SK-N-SH (cell line): Measurements from ENCODE around the gene ITK. TPM values are rescaled to one million over a fixed set of nuclear protein-coding genes. Genes with fewer than 3 reads are reported as not detected.

Experiments used
- CTCF ChIA-PET: fragments of 300-600, 350-600 bp; formaldehyde crosslinking; extraction: SDS; loops from one replicate; lab custom pipeline; 2021; lab: Yijun Ruan, JAX
- POLR2A ChIA-PET: fragments of 350-600 bp; sonication (Branson Sonifier 250); formaldehyde crosslinking; extraction: SDS; loops from one replicate; lab custom pipeline; 2020; ENCODE audit warnings: antibody characterized with exemption, inconsistent platforms; lab: Yijun Ruan, JAX
- DNase-seq: peaks from one replicate; pipeline ENCODE4 v3.0.0; 2012
- H2AFZ ChIP-seq: fragments of 200-600 bp; sonication (generic); 2 replicates; pipeline ENCODE4 v1.8.1; 2016; ENCODE audit warnings: antibody characterized with exemption, mild to moderate bottlenecking, low read depth
- H3F3A ChIP-seq: fragments of 200-600 bp; sonication (generic); replicated peaks from 2 replicates; pipeline ENCODE3; 2016; ENCODE audit warnings: antibody characterized with exemption, mild to moderate bottlenecking; ENCODE audit not compliant: insufficient read depth
- H3K27ac ChIP-seq, 2 experiments: fragments of 200-500 bp in 1 of 2; fragments of 200-600 bp in 1 of 2; sonication (Bioruptor generic) in 1 of 2; sonication (generic), shearing (Covaris generic) in 1 of 2; 2 replicates each; pipeline versions ENCODE4 v1.5.1 to v1.6.1; 2014 to 2016; ENCODE audit warnings: low read depth in 2 of 2, inconsistent platforms in 1 of 2, low read length in 1 of 2, mild to moderate bottlenecking in 1 of 2, mixed read lengths in 1 of 2
- H3K27me3 ChIP-seq: fragments of 200-600 bp; sonication (generic), shearing (Covaris generic); 2 replicates; pipeline ENCODE4 v1.6.1; 2016; ENCODE audit warnings: mixed run types; ENCODE audit not compliant: insufficient read depth
- H3K36me3 ChIP-seq, 2 experiments: fragments of 200-500 bp in 1 of 2; fragments of 200-600 bp in 1 of 2; sonication (Bioruptor generic) in 1 of 2; sonication (generic) in 1 of 2; replicated peaks in 1 of 2; 2 replicates each; pipeline versions ENCODE3 to v1.5.1; 2014 to 2016; ENCODE audit warnings: low read length in 1 of 2, mild to moderate bottlenecking in 1 of 2; ENCODE audit not compliant: insufficient read depth in 2 of 2, control insufficient read depth in 1 of 2
- H3K4me1 ChIP-seq, 2 experiments: fragments of 200-500 bp in 1 of 2; fragments of 200-600 bp in 1 of 2; sonication (Bioruptor generic) in 1 of 2; sonication (generic), shearing (Covaris generic) in 1 of 2; 2 replicates each; pipeline versions ENCODE4 v1.5.1 to v1.6.1; 2014 to 2016; ENCODE audit warnings: low read depth in 1 of 2, low read length in 1 of 2, mixed run types in 1 of 2; ENCODE audit not compliant: insufficient read depth in 2 of 2, control insufficient read depth in 1 of 2
- H3K4me2 ChIP-seq: fragments of 200-600 bp; sonication (generic), shearing (Covaris generic); 2 replicates; pipeline ENCODE4 v1.6.1; 2017; ENCODE audit warnings: mixed run types
- H3K4me3 ChIP-seq, 2 experiments: fragments of 200-500 bp in 1 of 2; fragments of 200-600 bp in 1 of 2; sonication (Bioruptor generic) in 1 of 2; sonication (generic), shearing (Covaris generic) in 1 of 2; 2 replicates each; pipeline versions ENCODE4 v1.5.1 to v1.8.1; 2014 to 2016; ENCODE audit warnings: low read depth in 2 of 2, inconsistent platforms in 1 of 2, low read length in 1 of 2, mild to moderate bottlenecking in 1 of 2, mixed read lengths in 1 of 2, moderate library complexity in 1 of 2
- H3K79me2 ChIP-seq: fragments of 200-600 bp; sonication (generic); 2 replicates; pipeline ENCODE4 v1.8.1; 2017; ENCODE audit warnings: mild to moderate bottlenecking; ENCODE audit not compliant: insufficient read depth
- H3K9ac ChIP-seq: fragments of 200-600 bp; sonication (generic); 2 replicates; pipeline ENCODE4 v1.6.1; 2017; ENCODE audit warnings: mixed run types
- H3K9me2 ChIP-seq: fragments of 200-600 bp; sonication (generic); 2 replicates; pipeline ENCODE4 v1.6.1; 2017; ENCODE audit warnings: mixed run types
- H3K9me3 ChIP-seq: fragments of 200-600 bp; sonication (generic); 2 replicates; pipeline ENCODE4 v1.6.1; 2017; ENCODE audit warnings: mixed run types, mild to moderate bottlenecking, moderate library complexity
- H4K20me1 ChIP-seq: fragments of 200-600 bp; sonication (generic); 2 replicates; pipeline ENCODE4 v1.6.1; 2017; ENCODE audit warnings: mild to moderate bottlenecking, mixed run types; ENCODE audit not compliant: insufficient read depth
- CHD2 ChIP-seq: fragments of 150-350 bp; IDR thresholded peaks from 2 replicates; pipeline ENCODE4 v1.6.1; 2018; ENCODE audit warnings: low read length; ENCODE audit not compliant: partially characterized antibody
- EP300 ChIP-seq, 2 experiments: IDR thresholded peaks; 2 replicates each; pipeline versions ENCODE4 v1.4.0 to v1.6.1; 2012; ENCODE audit warnings: borderline replicate concordance in 1 of 2, low read depth in 1 of 2, low read length in 1 of 2
- EZH2phosphoT487 ChIP-seq: fragments of 200-600 bp; sonication (generic); IDR thresholded peaks from 2 replicates; pipeline ENCODE4 v1.6.1; 2017; ENCODE audit warnings: low read depth, mixed run types, mild to moderate bottlenecking, antibody characterized with exemption, moderate library complexity, borderline replicate concordance
- FOSL2 ChIP-seq: IDR thresholded peaks from 2 replicates; pipeline ENCODE4 v1.4.0; 2012; ENCODE audit warnings: low read depth, mild to moderate bottlenecking, moderate library complexity, borderline replicate concordance
- GABPA ChIP-seq: IDR thresholded peaks from 2 replicates; pipeline ENCODE4 v1.4.0; 2012; ENCODE audit warnings: low read depth, mild to moderate bottlenecking
- IRF3 ChIP-seq: fragments of 150-350 bp; IDR thresholded peaks from 2 replicates; pipeline ENCODE4 v1.6.1; 2016; ENCODE audit warnings: mild to moderate bottlenecking, low read depth, low read length
- JUND ChIP-seq: IDR thresholded peaks from 2 replicates; pipeline ENCODE4 v1.4.0; 2012
- MAX ChIP-seq: IDR thresholded peaks from 2 replicates; pipeline ENCODE4 v1.4.0; 2012; ENCODE audit warnings: low read depth
- MEF2A ChIP-seq: IDR thresholded peaks from 2 replicates; pipeline ENCODE4 v1.4.0; 2012; ENCODE audit warnings: low read depth, borderline replicate concordance
- RAD21 ChIP-seq: IDR thresholded peaks from 2 replicates; pipeline ENCODE4 v1.6.1; 2012; ENCODE audit warnings: mild to moderate bottlenecking, low read length
- RFX5 ChIP-seq: IDR thresholded peaks from 2 replicates; pipeline ENCODE4 v1.6.1; 2012; ENCODE audit warnings: mild to moderate bottlenecking, improper control_type of control experiment, low read length
- TCF12 ChIP-seq: IDR thresholded peaks from 2 replicates; pipeline ENCODE4 v1.4.0; 2012
- TEAD4 ChIP-seq: IDR thresholded peaks from 2 replicates; pipeline ENCODE4 v1.4.0; 2012; ENCODE audit warnings: mild to moderate bottlenecking, borderline replicate concordance; ENCODE audit not compliant: insufficient read depth
- YY1 ChIP-seq: IDR thresholded peaks from 2 replicates; pipeline ENCODE4 v1.4.0; 2012; ENCODE audit warnings: low read depth, mild to moderate bottlenecking
- WGBS: methylation state at CpG from one replicate; pipeline ENCODE4 v1.1.6; 2017; ENCODE audit warnings: low lambda C conversion rate; 5-methylcytosine and 5-hydroxymethylcytosine counted together
- polyA plus RNA-seq, 3 experiments: library from polyadenylated mRNA; depleted of rRNA; stranded (reverse); fragments of >200 nt; gene quantifications; 2 replicates each; pipeline ENCODE4 v1.2.3, GENCODE V29; 2012
- TF ChIP-seq, protein P1 (sequence below): IDR thresholded peaks from 2 replicates; pipeline ENCODE4 v1.6.1; 2012; ENCODE audit warnings: mild to moderate bottlenecking, low read depth, low read length, moderate library complexity

ITK gene
- polyA plus RNA-seq, 1 of the 3 experiments (the other 2 are of a cell fraction), result not detected

GRCh38 chr5:157225469-157226422 lies 45.1 kb downstream of the ITK start:
- Histone ChIP-seq H3K27me3 (no peaks in the 10 kb centered on the region), H3K4me3 (no peak overlapping the region), H3K4me2 (no peak overlapping the region), H3K36me3 (no peaks in the 10 kb centered on the region), H3F3A (no peaks in the 10 kb centered on the region), H3K27ac (no peak overlapping the region), H4K20me1 (no peaks in the 10 kb centered on the region), H3K4me1 (no peaks in the 10 kb centered on the region), H3K9me2 (no peaks in the 10 kb centered on the region), H3K9me3 (no peaks in the 10 kb centered on the region), H3K79me2 (no peaks in the 10 kb centered on the region), H2AFZ (no peak overlapping the region), H3K9ac (no peak overlapping the region)
- ChIA-PET POLR2A (no interaction called here), CTCF (interaction anchor here (1.4 kb wide), 1 partner anchor 16 kb away, joined by 3 read pairs; no protein-coding TSS in a partner anchor)
- TF ChIP-seq YY1 (no peak), MEF2A (no peak), TCF12 (no peak), JUND (no peak), EZH2phosphoT487 (no peak), CHD2 (no peak), TEAD4 (no peak), GABPA (no peak), FOSL2 (no peak), RFX5 (no peak), EP300 (IDR thresholded peaks at IDR 0.05; ENCODE audit: borderline replicate concordance in 1 of 2, low read depth in 1 of 2, low read length in 1 of 2) (no peak), IRF3 (no peak), RAD21 (no peak), MAX (no peak)
- TF ChIP-seq, protein P1, sequence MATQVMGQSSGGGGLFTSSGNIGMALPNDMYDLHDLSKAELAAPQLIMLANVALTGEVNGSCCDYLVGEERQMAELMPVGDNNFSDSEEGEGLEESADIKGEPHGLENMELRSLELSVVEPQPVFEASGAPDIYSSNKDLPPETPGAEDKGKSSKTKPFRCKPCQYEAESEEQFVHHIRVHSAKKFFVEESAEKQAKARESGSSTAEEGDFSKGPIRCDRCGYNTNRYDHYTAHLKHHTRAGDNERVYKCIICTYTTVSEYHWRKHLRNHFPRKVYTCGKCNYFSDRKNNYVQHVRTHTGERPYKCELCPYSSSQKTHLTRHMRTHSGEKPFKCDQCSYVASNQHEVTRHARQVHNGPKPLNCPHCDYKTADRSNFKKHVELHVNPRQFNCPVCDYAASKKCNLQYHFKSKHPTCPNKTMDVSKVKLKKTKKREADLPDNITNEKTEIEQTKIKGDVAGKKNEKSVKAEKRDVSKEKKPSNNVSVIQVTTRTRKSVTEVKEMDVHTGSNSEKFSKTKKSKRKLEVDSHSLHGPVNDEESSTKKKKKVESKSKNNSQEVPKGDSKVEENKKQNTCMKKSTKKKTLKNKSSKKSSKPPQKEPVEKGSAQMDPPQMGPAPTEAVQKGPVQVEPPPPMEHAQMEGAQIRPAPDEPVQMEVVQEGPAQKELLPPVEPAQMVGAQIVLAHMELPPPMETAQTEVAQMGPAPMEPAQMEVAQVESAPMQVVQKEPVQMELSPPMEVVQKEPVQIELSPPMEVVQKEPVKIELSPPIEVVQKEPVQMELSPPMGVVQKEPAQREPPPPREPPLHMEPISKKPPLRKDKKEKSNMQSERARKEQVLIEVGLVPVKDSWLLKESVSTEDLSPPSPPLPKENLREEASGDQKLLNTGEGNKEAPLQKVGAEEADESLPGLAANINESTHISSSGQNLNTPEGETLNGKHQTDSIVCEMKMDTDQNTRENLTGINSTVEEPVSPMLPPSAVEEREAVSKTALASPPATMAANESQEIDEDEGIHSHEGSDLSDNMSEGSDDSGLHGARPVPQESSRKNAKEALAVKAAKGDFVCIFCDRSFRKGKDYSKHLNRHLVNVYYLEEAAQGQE, result no peak
- no peak for DNase-seq
- 26% methylated on average over 6 of the region's 6 CpGs for WGBS
